OCI-LY3 (cell line): ENCODE results near the gene FMN1.

Experiments
- H2AFZ ChIP-seq: fragments of 200-600, 300-600 bp; shearing (Covaris generic); 2 replicates; pipeline ENCODE4 v1.6.0; 2014; ENCODE audit warnings: antibody characterized with exemption, low read depth, low read length
- H3K27ac ChIP-seq: fragments of 200-600, 300-600 bp; sonication (generic); 2 replicates; pipeline ENCODE4 v1.5.1; 2014; ENCODE audit warnings: mild to moderate bottlenecking, low read length, moderate library complexity, mixed read lengths
- H3K27me3 ChIP-seq: fragments of 200-600, 300-600 bp; sonication (generic); 2 replicates; pipeline ENCODE4 v1.6.1; 2014; ENCODE audit warnings: low read depth, low read length, mixed read lengths
- H3K36me3 ChIP-seq: fragments of 200-600, 300-600 bp; sonication (generic); replicated peaks from 2 replicates; pipeline ENCODE3; 2014; ENCODE audit warnings: low read depth, low read length, mixed read lengths
- H3K4me1 ChIP-seq: fragments of 300-600, 200-600 bp; sonication (generic); 2 replicates; pipeline ENCODE4 v1.6.1; 2014; ENCODE audit warnings: low read length, mixed read lengths
- H3K4me2 ChIP-seq: fragments of 200-600, 300-600 bp; sonication (generic); 2 replicates; pipeline ENCODE4 v1.6.1; 2014; ENCODE audit warnings: low read length, mixed read lengths
- H3K4me3 ChIP-seq: fragments of 300-600, 200-600 bp; sonication (generic); 2 replicates; pipeline ENCODE4 v1.5.1; 2014; ENCODE audit warnings: antibody characterized with exemption, mild to moderate bottlenecking, low read length, moderate library complexity
- H3K79me2 ChIP-seq: fragments of 300-600, 200-600 bp; shearing (Covaris generic); 2 replicates; pipeline ENCODE4 v1.6.1; 2014; ENCODE audit warnings: mild to moderate bottlenecking, low read length, mixed read lengths
- H3K9ac ChIP-seq: fragments of 300-600, 200-600 bp; shearing (Covaris generic); 2 replicates; pipeline ENCODE4 v1.6.0; 2014; ENCODE audit warnings: mild to moderate bottlenecking, low read length, moderate library complexity
- H3K9me3 ChIP-seq: fragments of 200-600, 300-600 bp; shearing (Covaris generic); 2 replicates; pipeline ENCODE4 v1.6.1; 2014; ENCODE audit warnings: low read length, mixed read lengths; ENCODE audit not compliant: insufficient read depth
- H4K20me1 ChIP-seq: fragments of 200-600, 300-600 bp; sonication (generic); 2 replicates; pipeline ENCODE4 v1.6.1; 2016; ENCODE audit warnings: low read length, mixed read lengths; ENCODE audit not compliant: insufficient read depth
- EZH2phosphoT487 ChIP-seq: fragments of 200-600 bp; shearing (Covaris generic); IDR thresholded peaks from 2 replicates; pipeline ENCODE4 v1.6.1; 2018; ENCODE audit warnings: antibody characterized with exemption, mixed run types, low read depth
- TF ChIP-seq, protein P1 (sequence below): fragments of 200-600, 300-600 bp; sonication (generic); IDR thresholded peaks from 2 replicates; pipeline ENCODE4 v1.5.1; 2014; ENCODE audit warnings: antibody characterized with exemption, low read length, low read depth

FMN1 gene

DNA sequence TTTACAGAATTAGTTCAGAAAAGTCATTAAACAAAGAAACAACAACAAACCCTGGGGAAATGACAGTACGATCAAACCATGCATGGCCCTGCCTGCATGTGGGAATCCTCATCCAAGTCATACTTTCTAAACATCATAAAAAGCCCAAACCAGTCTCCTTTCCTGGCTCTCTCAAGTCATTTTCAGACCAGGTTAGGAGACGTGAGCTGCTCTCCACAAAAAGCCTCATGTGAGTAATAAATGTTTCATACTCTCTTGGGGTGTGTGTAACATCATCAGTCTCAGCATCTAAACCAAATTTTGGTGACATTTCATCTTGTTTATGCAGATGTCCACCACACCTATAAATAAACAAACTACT is 457.8 kb downstream of the FMN1 start:
- Histone ChIP-seq H3K9me3 (no peaks in the 10 kb centered on the region), H3K36me3 (no peaks in the 10 kb centered on the region), H3K9ac (no peak overlapping the region), H3K4me3 (no peak overlapping the region), H2AFZ (no peak overlapping the region), H3K79me2 (no peaks in the 10 kb centered on the region), H3K27me3 (peaks cover 77% of the 10 kb centered on the region), H3K4me1 (peaks cover 4% of the 10 kb centered on the region), H3K4me2 (no peak overlapping the region), H3K27ac (no peak overlapping the region), H4K20me1 (peaks cover 7% of the 10 kb centered on the region)
- TF ChIP-seq, protein P1, sequence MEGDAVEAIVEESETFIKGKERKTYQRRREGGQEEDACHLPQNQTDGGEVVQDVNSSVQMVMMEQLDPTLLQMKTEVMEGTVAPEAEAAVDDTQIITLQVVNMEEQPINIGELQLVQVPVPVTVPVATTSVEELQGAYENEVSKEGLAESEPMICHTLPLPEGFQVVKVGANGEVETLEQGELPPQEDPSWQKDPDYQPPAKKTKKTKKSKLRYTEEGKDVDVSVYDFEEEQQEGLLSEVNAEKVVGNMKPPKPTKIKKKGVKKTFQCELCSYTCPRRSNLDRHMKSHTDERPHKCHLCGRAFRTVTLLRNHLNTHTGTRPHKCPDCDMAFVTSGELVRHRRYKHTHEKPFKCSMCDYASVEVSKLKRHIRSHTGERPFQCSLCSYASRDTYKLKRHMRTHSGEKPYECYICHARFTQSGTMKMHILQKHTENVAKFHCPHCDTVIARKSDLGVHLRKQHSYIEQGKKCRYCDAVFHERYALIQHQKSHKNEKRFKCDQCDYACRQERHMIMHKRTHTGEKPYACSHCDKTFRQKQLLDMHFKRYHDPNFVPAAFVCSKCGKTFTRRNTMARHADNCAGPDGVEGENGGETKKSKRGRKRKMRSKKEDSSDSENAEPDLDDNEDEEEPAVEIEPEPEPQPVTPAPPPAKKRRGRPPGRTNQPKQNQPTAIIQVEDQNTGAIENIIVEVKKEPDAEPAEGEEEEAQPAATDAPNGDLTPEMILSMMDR, result no peak
- TF ChIP-seq EZH2phosphoT487, result no peak

DNA sequence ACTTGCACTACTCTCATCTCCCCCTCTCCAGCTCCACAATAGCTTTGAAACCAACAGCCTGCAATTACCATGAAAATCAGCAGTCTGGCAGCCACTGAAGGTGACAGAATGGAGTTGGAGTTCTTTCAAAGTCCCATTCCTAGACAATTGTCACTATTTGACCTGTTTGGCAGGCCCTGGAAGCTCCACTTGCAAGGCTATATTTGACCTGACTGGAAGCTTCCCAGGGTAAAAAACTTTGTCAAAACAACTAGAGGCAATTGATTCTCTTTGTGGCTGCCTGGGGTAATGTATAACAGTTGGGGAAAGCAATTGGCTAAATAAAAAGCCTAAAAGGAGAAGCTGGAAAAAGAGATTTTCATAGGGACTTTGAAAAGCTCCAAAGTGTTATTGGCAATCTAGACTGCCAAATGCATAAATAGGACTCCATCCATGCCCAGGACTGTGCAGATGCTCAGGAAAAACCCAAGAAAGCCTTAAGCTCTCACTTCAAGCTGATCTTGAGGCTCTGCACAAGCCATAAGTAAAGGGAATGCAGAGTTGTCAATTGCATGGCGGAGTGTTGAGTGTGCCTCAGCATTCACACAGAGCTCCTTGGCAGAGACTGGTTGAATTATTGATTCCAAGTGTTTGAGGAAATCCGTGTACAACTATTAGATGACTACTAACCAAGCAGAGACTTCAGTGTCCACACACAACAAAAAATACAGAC is 458.4 kb downstream of the FMN1 start:
- Histone ChIP-seq H4K20me1 (peaks cover 7% of the 10 kb centered on the region), H2AFZ (no peak overlapping the region), H3K36me3 (no peaks in the 10 kb centered on the region), H3K4me2 (no peak overlapping the region), H3K4me3 (no peak overlapping the region), H3K9me3 (no peaks in the 10 kb centered on the region), H3K4me1 (peaks cover 8% of the 10 kb centered on the region), H3K27me3 (peaks cover 80% of the 10 kb centered on the region), H3K27ac (no peak overlapping the region), H3K9ac (no peak overlapping the region), H3K79me2 (no peaks in the 10 kb centered on the region)
- TF ChIP-seq EZH2phosphoT487, result no peak
- TF ChIP-seq, protein P1, result no peak

DNA sequence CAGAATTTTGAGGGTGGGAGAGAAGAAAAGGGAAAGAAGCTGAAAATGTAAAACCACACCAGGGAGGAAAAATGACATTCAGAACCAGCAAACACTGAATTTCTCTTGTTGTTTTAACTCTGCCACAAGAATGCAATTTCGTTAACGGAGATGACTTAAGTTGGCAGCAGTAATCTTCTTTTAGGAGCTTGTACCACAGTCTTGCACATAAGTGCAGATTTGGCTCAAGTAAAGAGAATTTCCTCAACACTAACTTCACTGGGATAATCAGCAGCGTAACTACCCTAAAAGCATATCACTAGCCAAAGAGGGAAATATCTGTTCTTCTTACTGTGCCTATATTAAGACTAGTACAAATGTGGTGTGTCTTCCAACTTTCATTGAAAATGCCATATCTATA is 461.2 kb downstream of the FMN1 start:
- Histone ChIP-seq H3K79me2 (no peaks in the 10 kb centered on the region), H3K4me2 (no peak overlapping the region), H3K27me3 (peaks cover 67% of the 10 kb centered on the region), H3K36me3 (no peaks in the 10 kb centered on the region), H3K9me3 (no peaks in the 10 kb centered on the region), H3K27ac (no peak overlapping the region), H4K20me1 (peaks cover 7% of the 10 kb centered on the region), H3K9ac (no peak overlapping the region), H3K4me1 (peaks cover 25% of the 10 kb centered on the region), H3K4me3 (no peak overlapping the region), H2AFZ (no peak overlapping the region)
- TF ChIP-seq EZH2phosphoT487, result no peak
- TF ChIP-seq, protein P1, result no peak

DNA sequence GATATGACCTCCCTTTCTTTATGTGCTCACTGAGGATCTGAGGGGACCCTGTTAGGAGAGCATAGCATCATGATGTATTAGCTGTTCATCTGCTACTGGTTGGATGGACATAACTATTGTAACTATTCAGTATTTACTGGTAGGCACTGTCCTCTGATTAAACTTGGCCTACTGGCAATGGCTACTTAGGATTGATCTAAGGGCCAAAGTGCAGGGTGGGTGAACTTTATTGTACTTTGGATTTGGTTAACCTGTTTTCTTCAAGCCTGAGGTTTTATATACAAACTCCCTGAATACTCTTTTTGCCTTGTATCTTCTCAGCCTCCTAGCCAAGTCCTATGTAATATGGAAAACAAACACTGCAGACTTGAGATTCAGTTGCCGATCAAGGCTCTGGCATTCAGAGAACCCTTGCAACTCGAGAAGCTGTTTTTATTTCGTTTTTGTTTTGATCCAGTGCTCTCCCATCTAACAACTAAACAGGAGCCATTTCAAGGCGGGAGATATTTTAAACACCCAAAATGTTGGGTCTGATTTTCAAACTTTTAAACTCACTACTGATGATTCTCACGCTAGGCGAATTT is 461.8 kb downstream of the FMN1 start:
- Histone ChIP-seq H2AFZ (no peak overlapping the region), H3K4me1 (peaks cover 25% of the 10 kb centered on the region), H3K79me2 (no peaks in the 10 kb centered on the region), H3K27ac (no peak overlapping the region), H3K9ac (no peak overlapping the region), H3K36me3 (no peaks in the 10 kb centered on the region), H3K9me3 (no peaks in the 10 kb centered on the region), H4K20me1 (peaks cover 7% of the 10 kb centered on the region), H3K4me3 (no peak overlapping the region), H3K4me2 (no peak overlapping the region), H3K27me3 (peaks cover 70% of the 10 kb centered on the region)
- TF ChIP-seq, protein P1, result no peak
